Activated CD8-positive, alpha-beta memory T cell treated with anti-CD3 and anti-CD28 coated beads for 36 hours (primary cell): Measurements from ENCODE around the gene RSPH3. TPM values are rescaled to one million over a fixed set of nuclear protein-coding genes. Genes with fewer than 3 reads are reported as not detected.
"Not testable (repeated sequence)": the region's sequence is repeated elsewhere in the genome, so short reads cannot be mapped to it uniquely, and the experiment has no call there.

ENCODE experiments used
- CTCF ChIA-PET: fragments of 350-600 bp; sonication (Branson Sonifier 250); formaldehyde crosslinking; loops from one replicate; lab custom pipeline; 2021; ENCODE audit warnings: antibody characterized with exemption; lab: Charles Lee
- POLR2A ChIA-PET: fragments of 350-600 bp; sonication (Branson Sonifier 250); formaldehyde crosslinking; loops from one replicate; lab custom pipeline; 2021; ENCODE audit warnings: antibody characterized with exemption; lab: Charles Lee
- total RNA-seq, 2 experiments: library from RNA; stranded (reverse); gene quantifications; one replicate each; pipeline ENCODE4 v1.2.3, GENCODE V29; 2021

Gene RSPH3
- total RNA-seq, 2 experiments from 2014 or later, result 4.2 to 4.5 TPM

DNA sequence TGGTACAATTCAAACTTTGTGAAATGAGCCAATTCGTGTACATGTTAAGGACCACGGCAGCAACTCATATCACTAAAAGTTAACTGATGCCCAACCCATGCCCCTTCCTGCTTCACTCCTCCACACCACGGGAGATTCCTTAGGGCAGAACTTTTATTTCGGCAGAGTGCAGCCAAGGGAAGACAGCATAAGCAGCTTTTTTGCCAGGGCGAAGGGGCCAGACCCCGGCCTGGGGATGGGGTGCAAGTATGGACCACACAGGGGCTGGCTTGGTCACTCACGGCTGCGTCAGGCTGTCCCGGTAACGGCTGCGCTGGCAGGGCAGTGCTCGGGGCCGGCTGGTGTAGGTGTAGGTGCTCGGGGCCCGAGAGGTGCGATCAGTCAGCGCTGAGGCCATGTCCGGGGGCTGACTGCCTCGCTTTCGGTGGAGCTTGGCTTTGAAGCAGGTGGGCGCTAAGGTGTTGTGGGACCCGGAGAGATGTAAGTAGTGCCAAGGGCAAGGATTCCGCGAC lies 792 bp downstream of the RSPH3 start:
- ChIA-PET CTCF (interaction anchor here (1.2 to 2.2 kb wide), 7 partner anchors 10 to 210 kb away, joined by 3 to 11 read pairs (median 9); no protein-coding TSS in a partner anchor), POLR2A (interaction anchor here (1.4 kb wide), 1 partner anchor 40 kb away, joined by 3 read pairs; no protein-coding TSS in a partner anchor)

DNA sequence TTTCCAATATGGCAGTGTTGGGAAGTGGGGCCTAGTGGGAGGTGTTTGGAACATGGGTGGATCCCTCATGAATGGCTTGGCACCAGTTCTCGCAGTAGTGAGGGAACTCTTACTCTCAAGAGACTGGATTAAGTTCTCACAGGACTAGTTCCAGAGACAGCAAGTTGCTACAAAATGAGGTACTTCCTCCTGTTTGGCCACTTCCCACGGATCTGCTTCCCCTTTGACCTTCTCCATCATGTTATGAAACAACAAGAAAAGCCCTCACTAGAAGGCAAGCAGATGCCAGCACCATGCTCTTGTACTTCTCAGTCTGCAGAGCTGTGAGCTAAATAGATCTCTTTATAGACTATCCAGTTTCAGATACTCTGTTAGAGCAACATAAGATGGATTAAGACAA lies 3.1 kb downstream of the RSPH3 start:
- ChIA-PET CTCF (interaction anchor here (0.6 kb wide), 1 partner anchor 12 kb away, joined by 3 read pairs; no protein-coding TSS in a partner anchor), POLR2A (no interaction called here)

DNA sequence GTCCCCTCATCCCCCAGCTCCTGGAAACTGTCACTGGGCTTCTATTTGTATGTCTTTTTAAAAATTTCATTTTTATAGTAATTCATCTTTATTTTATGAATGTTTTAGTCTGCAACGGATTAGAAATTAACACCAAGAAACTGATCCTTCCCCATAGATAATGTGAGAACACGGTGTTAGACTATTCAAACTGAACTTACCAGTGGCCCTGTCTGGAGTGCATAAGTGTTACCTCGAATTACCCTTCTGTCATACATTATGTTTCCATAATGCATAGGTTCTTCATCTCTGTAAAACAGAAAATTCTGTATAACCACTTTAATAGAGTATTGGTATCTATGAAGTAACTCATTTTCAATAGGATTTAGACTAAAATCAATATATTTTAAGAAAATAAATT lies 6.4 kb downstream of the RSPH3 start:
- POLR2A ChIA-PET, result interaction anchor here (0.6 kb wide), 5 partner anchors 24 to 827 kb away, joined by 4 to 7 read pairs (median 5); no protein-coding TSS in a partner anchor
- CTCF ChIA-PET, result interaction anchor here (0.6 to 0.8 kb wide), 2 partner anchors 116 to 170 kb away, joined by 3 read pairs; no protein-coding TSS in a partner anchor

DNA sequence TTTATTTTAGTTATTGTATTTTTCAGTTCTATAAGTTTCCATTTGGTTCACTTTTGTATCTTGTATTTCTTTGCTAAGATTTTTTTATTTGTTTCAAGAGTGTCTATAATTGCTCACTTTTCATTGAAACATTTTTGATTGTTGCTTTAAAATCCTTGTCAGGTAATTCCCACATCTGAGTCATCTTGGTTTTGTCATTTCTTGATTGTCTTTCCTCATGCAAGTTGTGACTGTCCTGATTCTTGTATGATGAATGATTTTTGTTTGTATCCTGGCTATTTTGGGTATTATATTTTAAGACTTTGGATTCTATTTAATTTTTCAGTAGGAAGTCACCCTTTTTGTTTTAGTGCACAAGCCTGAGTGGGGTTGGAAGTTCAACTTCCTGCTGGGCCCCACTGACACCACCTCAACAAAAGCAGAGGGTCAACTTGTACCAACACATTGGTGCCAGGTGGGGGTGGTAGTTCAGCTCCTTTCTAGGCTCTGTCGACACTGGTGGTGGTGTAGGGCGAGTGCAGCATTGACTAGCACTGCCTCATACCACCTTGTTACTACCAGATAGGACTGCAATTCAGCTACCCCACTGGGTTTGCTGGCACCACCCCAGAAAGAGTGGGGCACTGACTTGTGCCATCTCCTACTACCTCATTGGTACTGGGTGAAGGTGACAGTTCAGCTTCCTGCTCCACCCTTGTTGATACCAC lies 8.8 kb downstream of the RSPH3 start:
- ChIA-PET POLR2A (interaction anchor here (0.8 kb wide), 1 partner anchor 47 kb away, joined by 4 read pairs; no protein-coding TSS in a partner anchor), CTCF (interaction anchor here (1.1 to 2.2 kb wide), 4 partner anchors 9 to 143 kb away, joined by 3 to 6 read pairs (median 4); partner anchors contain the start of gene RSPH3)

DNA sequence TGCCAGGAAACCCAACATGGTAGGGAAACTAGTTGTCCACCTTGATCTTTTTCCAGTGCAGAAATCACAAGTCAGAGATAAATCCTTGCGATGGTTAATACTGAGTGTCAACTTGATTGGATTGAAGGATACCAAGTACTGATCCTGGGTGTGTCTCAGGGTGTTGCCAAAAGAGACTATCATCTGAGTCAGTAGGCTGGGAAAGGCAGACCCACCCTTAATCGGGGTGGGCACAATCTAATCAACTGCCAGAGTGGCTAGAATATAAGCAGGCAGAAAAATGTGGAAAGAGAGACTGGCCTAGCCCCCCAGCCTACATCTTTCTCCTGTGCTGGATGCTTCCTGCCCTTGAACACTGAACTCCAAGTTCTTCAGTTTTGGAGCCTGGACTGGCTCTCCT lies 10.3 kb downstream of the RSPH3 start:
- CTCF ChIA-PET, result interaction anchor here (2.2 kb wide), 1 partner anchor 145 kb away, joined by 4 read pairs; no protein-coding TSS in a partner anchor

DNA sequence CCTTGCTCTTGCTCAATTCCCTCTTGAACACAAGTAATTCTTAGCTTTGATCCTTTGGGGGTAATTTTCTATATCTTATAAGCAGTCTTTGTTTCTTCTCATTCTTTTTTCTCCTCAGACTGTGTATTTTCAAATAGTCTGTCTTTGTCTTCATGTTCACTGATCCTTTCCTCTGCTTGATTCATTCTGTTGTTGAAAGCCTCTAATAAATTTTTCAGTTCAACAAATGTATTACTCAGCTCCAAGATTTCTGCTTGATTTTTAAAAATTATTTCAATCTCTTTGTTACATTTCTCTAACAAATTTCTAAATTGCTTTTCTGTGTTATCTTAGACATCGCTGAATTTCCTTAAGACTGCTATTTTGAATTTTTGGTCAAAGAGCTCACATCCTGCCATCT lies 11.5 kb downstream of the RSPH3 start:
- POLR2A ChIA-PET, result interaction anchor here (0.6 kb wide), 1 partner anchor 25 kb away, joined by 6 read pairs; no protein-coding TSS in a partner anchor
- CTCF ChIA-PET, result interaction anchor here (0.9 to 1.4 kb wide), 3 partner anchors 116 to 193 kb away, joined by 3 to 4 read pairs (median 3); no protein-coding TSS in a partner anchor

More for the DNA sequence above, 10.3 kb downstream of the RSPH3 start:
- POLR2A ChIA-PET, result not testable (repeated sequence)

DNA sequence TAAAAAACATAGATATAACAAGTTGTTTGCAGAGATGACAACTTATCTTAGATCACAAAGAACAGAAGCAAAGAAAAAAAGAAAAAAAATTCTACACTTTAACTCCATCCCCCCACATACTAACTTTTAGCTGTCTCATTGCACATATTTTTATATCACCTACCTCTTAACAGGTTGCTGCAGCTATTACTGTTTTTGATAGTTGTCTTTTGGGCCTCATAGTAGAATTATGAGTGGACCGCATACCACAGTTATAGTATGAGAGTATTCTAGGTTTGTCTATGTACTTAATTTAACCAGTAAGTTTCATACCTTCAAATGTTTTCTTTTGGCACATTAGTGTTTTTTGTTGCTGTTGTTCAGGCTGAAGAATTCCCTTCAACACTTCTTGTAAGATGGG lies 12.3 kb downstream of the RSPH3 start:
- POLR2A ChIA-PET, result no interaction called here
- CTCF ChIA-PET, result interaction anchor here (1.2 to 1.4 kb wide), 2 partner anchors 117 to 146 kb away, joined by 3 to 4 read pairs; no protein-coding TSS in a partner anchor

DNA sequence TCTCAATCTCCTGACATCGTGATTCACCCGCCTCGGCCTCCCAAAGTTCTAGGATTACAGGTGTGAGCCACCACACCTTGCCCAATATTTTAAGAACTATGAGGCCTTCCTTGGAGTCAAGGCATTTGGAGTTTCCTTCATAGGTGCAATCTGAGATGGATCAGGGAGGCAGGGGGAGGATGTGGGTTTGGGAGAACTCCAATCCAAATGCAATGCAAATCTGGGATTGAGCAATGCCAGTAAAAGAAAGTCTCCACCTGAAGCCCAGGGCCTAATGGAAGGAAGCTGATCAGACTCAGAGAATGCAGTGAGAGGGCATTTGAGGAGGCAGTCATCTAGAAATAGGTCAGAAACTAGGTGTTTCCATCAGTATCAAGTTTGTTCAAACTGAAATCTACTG lies 21.2 kb downstream of the RSPH3 start:
- ChIA-PET POLR2A (no interaction called here), CTCF (interaction anchor here (1.3 kb wide), 1 partner anchor 275 kb away, joined by 3 read pairs; no protein-coding TSS in a partner anchor)

DNA sequence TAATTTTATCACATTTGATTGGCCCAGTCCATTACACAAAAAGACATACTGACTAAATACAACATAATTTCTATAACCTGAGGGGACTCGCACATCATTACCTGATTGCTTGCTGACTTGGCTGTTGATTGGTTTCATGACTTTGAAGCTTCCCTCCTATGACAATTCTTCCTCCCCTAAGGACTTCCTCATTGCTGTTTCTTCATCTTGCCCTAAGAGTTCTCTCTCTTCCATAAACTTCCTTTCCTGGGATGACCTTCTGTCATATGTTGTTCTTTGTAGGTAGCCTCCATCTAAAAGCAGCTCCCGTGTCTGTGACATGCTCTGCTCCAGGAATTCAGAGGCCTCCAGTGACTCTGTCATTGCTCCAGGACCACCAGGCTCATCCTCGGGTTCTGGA lies 22.6 kb downstream of the RSPH3 start:
- ChIA-PET CTCF (interaction anchor here (1.0 kb wide), 1 partner anchor 65 kb away, joined by 3 read pairs; no protein-coding TSS in a partner anchor), POLR2A (no interaction called here)

DNA sequence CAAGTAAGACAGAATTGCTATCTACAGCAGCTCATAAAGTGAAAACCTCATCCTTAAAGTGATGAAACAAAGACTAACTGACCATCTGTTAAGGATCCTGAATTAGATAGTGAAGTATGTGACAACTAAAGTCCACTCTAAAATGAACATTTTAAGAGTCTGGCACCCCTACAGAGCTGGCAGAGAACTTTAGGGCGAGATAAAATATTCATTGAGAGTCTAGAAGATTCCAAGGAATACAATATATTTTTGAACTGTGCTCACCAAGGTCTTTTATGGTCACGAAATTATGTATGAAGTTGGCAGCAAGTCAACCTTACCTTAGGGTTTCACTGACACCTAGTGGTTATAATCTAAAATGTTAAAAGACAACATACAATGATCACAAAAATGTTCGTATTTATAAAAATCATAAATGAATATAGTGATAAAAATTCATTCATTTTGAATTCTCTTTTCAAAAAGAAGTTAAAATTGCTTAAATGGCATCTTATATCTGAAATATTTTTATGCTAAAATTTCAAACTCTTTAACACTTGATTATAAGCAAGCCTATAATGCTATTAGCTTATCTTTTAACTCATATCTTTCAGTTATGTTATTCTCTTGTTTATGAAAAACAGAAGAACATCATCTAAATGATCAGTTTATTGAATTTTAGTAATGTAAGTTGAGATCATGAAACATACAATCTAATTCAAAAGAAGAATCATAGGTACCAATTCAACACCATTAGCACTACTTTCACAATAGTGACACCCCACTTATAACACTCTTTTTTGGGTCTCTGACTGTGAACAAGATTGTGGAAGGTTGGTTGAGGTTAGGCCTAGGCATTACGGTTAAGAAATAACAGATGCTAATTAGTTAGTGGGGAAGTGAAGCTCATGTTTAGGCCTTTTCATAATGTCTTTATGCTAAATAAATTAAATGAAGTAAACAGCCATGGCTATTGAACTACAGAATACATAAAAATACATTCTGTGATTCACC lies 27.5 kb downstream of the RSPH3 start:
- ChIA-PET CTCF (interaction anchor here (0.7 to 2.8 kb wide), 8 partner anchors 103 to 269 kb away, joined by 3 to 10 read pairs (median 4); no protein-coding TSS in a partner anchor), POLR2A (interaction anchor here (0.5 kb wide), 1 partner anchor 132 kb away, joined by 3 read pairs; no protein-coding TSS in a partner anchor)

DNA sequence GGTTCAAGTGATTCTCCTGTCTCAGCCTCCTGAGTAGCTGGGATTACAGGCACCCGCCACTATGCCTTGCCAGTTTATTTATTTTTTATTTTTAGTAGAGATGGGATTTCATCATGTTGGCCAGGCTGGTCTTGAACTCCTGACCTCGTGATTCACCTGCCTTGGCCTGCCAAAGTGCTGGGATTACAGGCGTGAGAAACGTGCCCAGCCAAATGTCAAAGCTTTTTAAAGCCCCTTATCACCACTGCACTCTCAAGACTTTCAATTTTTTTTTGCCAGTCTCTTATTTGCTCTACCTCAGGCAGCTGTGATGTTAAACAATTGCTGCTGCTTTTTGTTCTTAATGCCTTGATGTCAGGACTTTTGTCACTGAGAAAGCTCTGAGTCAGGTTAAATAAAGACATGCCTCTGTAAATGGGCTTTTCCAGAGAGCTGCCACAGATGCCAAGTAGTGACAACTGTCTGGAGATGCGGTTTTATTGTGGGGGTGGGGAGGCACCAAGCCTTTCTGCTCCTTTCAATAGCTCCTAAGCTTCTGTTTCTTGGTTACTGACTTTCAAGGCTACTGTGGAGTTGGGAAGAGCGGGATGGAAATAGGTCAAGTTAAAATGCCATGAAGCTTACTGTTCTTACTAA lies 29.2 kb downstream of the RSPH3 start:
- ChIA-PET POLR2A (no interaction called here), CTCF (interaction anchor here (0.6 to 1.2 kb wide), 5 partner anchors 55 to 281 kb away, joined by 3 to 5 read pairs (median 4); no protein-coding TSS in a partner anchor)

DNA sequence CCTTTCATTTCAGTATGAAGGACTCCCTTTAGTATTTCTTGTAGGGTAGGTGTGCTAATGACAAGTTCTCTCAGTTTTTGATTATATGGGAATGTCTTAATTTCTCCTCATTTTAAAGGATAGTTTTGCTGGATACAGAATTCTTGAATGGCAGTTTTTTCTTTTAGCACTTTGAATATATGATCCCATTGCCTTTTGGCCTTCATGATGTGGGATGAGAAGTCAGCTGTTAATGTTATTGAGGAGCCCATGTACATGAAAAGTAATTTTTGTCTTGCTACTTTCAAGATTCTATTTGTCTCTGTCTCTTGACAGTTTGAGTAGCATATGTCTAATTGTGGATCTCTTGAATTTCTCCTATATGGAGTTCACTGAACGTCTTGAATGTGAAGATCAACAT lies 30.9 kb downstream of the RSPH3 start:
- ChIA-PET CTCF (no interaction called here), POLR2A (no interaction called here)

DNA sequence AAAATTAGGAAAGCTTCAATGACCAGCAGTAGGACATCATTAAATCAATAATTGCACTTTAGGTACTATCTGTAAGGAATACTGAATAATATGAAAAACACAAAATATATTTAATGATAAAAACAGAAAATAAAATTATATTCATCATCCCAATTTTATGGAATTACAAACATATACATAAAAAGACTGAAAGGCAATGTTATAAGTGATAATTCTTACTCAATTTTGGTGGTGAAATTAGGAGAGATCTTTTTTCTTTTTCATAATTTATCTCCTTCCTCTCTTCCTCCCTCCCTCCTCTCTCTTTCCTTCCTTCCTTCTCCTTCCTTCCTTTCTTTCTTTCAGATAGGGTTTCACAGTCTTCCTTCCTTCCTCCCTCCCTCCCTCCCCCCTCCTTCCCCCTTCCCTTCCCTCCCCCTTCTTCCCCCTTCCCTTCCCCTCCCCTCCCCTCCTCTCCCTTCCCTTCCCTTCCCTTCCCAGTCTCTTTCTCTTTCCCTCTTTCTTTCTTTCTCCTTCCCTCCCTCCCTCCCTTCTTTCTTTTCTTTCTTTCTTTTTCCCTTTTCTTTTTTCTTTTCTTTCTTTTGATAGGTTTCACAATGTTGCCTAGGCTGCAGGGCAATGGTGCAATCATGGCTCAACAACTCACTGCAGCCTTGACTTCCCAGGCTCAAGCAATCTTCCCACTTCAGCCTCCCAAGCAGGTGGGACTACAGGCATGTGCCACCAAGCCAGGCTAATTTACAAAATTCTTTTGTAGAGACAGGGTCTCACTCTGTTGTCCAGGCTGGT lies 36.8 kb downstream of the RSPH3 start:
- POLR2A ChIA-PET, result no interaction called here
- CTCF ChIA-PET, result no interaction called here

DNA sequence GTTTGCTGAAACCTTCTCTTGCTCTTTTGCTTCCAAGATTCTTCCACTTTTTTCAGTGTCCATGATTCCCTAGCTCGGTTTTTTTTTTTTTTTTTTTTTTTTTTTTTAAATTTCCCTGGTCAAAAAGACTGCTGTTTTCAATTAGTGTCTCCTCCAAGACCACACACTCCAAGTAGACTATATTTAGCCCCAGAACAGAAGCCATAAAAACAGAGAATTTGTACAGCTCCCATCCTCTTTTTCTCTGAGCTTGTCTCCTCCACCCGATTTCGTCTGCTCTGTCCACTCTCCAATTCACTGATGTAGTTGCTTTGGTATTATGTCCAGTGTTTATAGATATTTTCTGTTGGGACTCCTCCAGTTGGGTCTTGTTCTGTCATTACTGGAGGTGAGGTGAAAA lies 37.6 kb downstream of the RSPH3 start:
- CTCF ChIA-PET, result no interaction called here
- POLR2A ChIA-PET, result no interaction called here

DNA sequence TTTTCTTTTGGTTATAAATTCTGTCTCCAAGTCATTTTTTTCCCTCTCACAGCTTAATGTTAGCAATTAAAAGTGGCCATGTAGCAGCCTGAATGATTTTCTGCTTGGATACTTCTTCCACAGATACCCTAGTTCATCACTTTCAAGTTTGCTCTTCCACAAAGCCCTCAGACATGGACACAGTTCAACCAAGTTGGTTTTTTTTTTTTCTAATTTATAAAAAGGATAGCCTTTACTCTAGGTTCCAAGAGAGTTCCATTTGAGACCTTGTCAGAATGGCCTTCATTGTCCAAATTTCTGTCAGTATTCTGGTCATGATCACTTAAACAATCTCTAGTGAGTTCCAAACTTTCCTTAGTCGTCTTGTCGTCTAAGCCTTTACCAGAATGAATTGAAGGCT lies 40.0 kb downstream of the RSPH3 start:
- POLR2A ChIA-PET, result interaction anchor here (0.6 kb wide), 1 partner anchor 98 kb away, joined by 3 read pairs; no protein-coding TSS in a partner anchor
- CTCF ChIA-PET, result no interaction called here

DNA sequence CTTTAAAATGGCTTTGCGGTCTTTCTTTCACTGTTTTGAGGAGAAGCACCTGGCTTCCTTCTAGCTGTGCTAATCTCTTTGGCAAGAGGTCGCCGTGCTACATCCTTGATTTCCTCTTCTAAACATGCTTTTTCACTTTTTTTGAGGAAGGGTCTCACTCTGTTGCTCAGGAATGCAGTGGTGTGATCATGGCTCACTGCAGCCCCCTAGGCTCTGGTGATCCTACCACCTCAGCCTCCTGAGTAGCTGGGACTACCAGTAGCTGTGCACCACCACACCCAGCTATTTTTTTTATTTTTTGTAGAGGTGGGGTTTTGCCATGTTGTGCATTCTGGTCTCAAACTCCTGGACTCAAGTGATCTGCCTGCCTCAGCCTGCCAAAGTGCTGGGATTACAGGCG lies 40.5 kb downstream of the RSPH3 start:
- CTCF ChIA-PET, result no interaction called here

More for the DNA sequence above, 40.5 kb downstream of the RSPH3 start:
- POLR2A ChIA-PET, result interaction anchor here (0.6 kb wide), 1 partner anchor 97 kb away, joined by 3 read pairs; no protein-coding TSS in a partner anchor
